Measurements from ENCODE around the gene NAB1.

The NAB1 gene

DNA sequence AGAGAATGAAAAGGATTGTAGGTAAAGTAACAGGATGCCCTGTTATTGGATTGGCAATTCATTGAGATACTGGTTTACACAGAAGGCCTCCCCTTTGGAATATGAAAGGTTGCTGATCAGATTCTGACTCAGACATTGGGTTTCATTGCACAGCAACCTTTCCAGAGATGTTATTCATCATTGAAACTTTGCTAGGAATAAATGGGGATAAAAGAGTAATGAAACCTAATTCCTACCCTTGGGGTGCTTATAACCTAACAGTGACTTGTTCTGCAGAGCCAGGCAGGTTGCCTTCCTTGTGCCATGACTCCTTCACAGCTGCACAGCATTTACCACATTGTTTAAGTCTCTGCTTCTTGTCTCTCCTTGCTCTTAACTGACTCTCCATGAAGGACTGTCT is 5.0 kb downstream of the NAB1 start:
- Histone ChIP-seq H3K9ac (ENCODE audit: low read depth in 1 of 2, low read length in 2 of 2) (no peak overlapping the region), H3K27ac (ENCODE audit: low read depth in 2 of 2, low read length in 2 of 2) (no peak overlapping the region), H3K4me3 (ENCODE audit: low read length in 2 of 2) (no peak overlapping the region), H3K4me1 (ENCODE audit: control insufficient read depth in 2 of 2, insufficient read depth in 2 of 2, low read length in 2 of 2) (peaks cover 4 to 8% of the 10 kb centered on the region in 2 donors), H3K27me3 (ENCODE audit: control insufficient read depth in 2 of 2, insufficient read depth in 2 of 2, low read length in 2 of 2) (no peaks in the 10 kb centered on the region), H3K36me3 (ENCODE audit: control insufficient read depth in 2 of 2, insufficient read depth in 2 of 2, low read length in 2 of 2) (no peaks in the 10 kb centered on the region), H3K9me3 (ENCODE audit: control insufficient read depth in 2 of 2, low read length in 2 of 2) (no peaks in the 10 kb centered on the region)

DNA sequence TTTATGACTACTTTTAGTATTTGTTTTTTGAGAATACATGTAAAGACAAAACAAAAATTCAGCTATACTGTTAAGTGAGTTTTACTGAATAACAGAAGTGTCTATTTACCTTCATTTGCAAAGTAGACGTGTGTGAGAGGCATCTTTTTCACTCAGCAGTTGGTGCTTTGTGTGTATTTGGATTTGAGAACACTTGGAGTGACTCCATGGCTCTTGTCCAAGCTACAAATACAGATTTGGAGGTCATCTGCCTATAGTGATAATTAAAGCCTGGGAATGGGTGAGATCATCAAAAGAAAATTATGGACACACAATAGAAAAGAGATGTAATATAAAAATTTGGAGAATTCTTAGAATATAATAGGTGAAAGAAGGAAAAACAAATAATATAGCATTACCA is 6.2 kb downstream of the NAB1 start:
- H3K9ac ChIP-seq (ENCODE audit: low read depth in 1 of 2, low read length in 2 of 2) = no peak overlapping the region
- no peaks in the 10 kb centered on the region for H3K36me3 ChIP-seq (ENCODE audit: control insufficient read depth in 2 of 2, insufficient read depth in 2 of 2, low read length in 2 of 2)
- H3K9me3 ChIP-seq (ENCODE audit: control insufficient read depth in 2 of 2, low read length in 2 of 2) = no peaks in the 10 kb centered on the region
- peaks cover 4 to 8% of the 10 kb centered on the region in 2 donors for H3K4me1 ChIP-seq (ENCODE audit: control insufficient read depth in 2 of 2, insufficient read depth in 2 of 2, low read length in 2 of 2)
- no peak overlapping the region for H3K4me3 ChIP-seq (ENCODE audit: low read length in 2 of 2)
- no peaks in the 10 kb centered on the region for H3K27me3 ChIP-seq (ENCODE audit: control insufficient read depth in 2 of 2, insufficient read depth in 2 of 2, low read length in 2 of 2)
- H3K27ac ChIP-seq (ENCODE audit: low read depth in 2 of 2, low read length in 2 of 2) = no peak overlapping the region

DNA sequence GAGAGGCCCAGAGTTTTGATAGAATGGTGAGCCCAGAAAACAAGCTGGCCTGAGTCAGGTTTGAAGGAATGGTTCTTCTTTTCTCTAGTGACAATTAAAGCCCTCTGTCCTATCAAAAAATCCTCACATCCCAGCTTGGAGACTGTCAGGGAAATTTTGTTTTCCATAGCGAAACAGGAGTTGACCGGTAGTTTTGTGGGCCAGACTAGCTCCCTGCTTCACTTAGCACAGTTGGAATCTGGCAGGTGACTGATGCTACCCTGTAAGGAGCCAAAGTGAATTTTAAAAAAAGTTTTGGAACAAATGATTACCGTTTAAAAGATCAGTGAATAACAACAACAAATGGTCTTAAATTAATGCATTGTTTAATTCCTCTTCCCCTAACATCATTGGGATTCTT is 6.7 kb downstream of the NAB1 start:
- H3K4me3 ChIP-seq (ENCODE audit: low read length in 2 of 2) = no peak overlapping the region
- H3K9me3 ChIP-seq (ENCODE audit: control insufficient read depth in 2 of 2, low read length in 2 of 2) = no peaks in the 10 kb centered on the region
- no peaks in the 10 kb centered on the region for H3K27me3 ChIP-seq (ENCODE audit: control insufficient read depth in 2 of 2, insufficient read depth in 2 of 2, low read length in 2 of 2)
- H3K9ac ChIP-seq (ENCODE audit: low read depth in 1 of 2, low read length in 2 of 2) = no peak overlapping the region
- no peak overlapping the region for H3K27ac ChIP-seq (ENCODE audit: low read depth in 2 of 2, low read length in 2 of 2)
- H3K4me1 ChIP-seq (ENCODE audit: control insufficient read depth in 2 of 2, insufficient read depth in 2 of 2, low read length in 2 of 2) = peaks cover under 1 to 8% of the 10 kb centered on the region in 2 donors
- peaks cover 0 to 2% of the 10 kb centered on the region in 2 donors for H3K36me3 ChIP-seq (ENCODE audit: control insufficient read depth in 2 of 2, insufficient read depth in 2 of 2, low read length in 2 of 2)

DNA sequence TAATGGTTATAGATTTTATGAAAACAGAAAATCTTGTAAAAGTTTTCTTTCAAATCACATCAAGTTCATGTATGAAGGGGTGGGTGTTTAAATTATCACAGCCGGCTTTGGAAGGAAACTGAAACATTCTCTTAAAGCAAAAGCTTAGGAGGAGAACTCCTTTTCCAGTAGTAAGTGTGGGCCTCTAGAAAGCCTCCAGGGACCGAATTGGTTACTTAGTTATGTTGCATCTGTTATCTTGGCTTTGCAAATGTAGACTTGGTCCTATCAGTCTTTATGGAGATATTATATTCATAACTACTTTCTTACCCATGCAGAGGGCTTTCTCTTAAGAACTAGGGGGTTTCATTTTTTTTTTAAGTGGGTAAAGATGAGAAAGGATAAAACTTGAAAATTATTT is 7.4 kb downstream of the NAB1 start:
- Histone ChIP-seq H3K9me3 (ENCODE audit: control insufficient read depth in 2 of 2, low read length in 2 of 2) (no peaks in the 10 kb centered on the region), H3K9ac (ENCODE audit: low read depth in 1 of 2, low read length in 2 of 2) (no peak overlapping the region), H3K27me3 (ENCODE audit: control insufficient read depth in 2 of 2, insufficient read depth in 2 of 2, low read length in 2 of 2) (no peaks in the 10 kb centered on the region), H3K36me3 (ENCODE audit: control insufficient read depth in 2 of 2, insufficient read depth in 2 of 2, low read length in 2 of 2) (peaks cover 0 to 5% of the 10 kb centered on the region in 2 donors), H3K4me1 (ENCODE audit: control insufficient read depth in 2 of 2, insufficient read depth in 2 of 2, low read length in 2 of 2) (peaks cover 0 to 6% of the 10 kb centered on the region in 2 donors), H3K4me3 (ENCODE audit: low read length in 2 of 2) (no peak overlapping the region), H3K27ac (ENCODE audit: low read depth in 2 of 2, low read length in 2 of 2) (no peak overlapping the region)

DNA sequence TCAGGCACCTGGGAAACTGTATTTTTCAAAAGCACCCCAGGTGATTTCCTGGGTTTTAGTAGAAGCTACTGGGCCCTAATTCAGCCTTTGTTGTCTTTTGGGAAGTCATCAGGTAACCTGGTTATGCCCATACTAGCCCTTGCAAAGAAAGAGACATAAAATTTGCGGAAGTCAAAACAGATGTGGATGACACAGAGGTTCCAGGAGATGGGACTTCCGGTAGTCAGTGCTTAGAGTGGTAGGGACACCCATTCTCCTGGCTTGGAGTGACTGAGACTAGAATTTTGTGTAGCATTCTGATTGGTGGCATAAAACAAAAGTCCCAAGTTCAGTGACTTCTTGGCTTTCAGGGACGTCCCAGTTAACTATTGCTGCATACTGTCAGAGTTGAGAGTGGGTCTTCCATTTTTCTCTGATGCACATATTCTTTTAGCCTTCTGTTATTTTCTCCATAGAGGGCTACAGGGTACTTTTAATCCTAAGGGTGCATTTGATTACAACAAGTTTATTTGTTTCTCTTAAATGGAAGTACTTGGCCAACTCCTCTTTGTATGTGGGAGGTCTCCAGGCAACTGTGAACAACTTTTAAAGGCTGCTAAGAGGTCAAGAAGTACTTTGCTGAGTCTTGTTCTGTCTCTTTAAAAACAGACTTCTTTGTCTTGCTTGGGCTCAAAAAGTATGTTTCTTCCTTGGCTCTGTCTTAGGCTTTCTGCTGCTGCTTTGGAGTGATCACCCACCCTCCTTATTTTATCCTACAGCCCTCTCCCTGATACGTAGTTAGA is 8.8 kb downstream of the NAB1 start:
- peaks cover 0 to 5% of the 10 kb centered on the region in 2 donors for H3K4me1 ChIP-seq (ENCODE audit: control insufficient read depth in 2 of 2, insufficient read depth in 2 of 2, low read length in 2 of 2)
- H3K27ac ChIP-seq (ENCODE audit: low read depth in 2 of 2, low read length in 2 of 2) = no peak overlapping the region
- no peaks in the 10 kb centered on the region for H3K27me3 ChIP-seq (ENCODE audit: control insufficient read depth in 2 of 2, insufficient read depth in 2 of 2, low read length in 2 of 2)
- no peak overlapping the region for H3K9ac ChIP-seq (ENCODE audit: low read depth in 1 of 2, low read length in 2 of 2)
- H3K4me3 ChIP-seq (ENCODE audit: low read length in 2 of 2) = no peak overlapping the region
- H3K9me3 ChIP-seq (ENCODE audit: control insufficient read depth in 2 of 2, low read length in 2 of 2) = no peaks in the 10 kb centered on the region
- peaks cover 0 to 5% of the 10 kb centered on the region in 2 donors for H3K36me3 ChIP-seq (ENCODE audit: control insufficient read depth in 2 of 2, insufficient read depth in 2 of 2, low read length in 2 of 2)

DNA sequence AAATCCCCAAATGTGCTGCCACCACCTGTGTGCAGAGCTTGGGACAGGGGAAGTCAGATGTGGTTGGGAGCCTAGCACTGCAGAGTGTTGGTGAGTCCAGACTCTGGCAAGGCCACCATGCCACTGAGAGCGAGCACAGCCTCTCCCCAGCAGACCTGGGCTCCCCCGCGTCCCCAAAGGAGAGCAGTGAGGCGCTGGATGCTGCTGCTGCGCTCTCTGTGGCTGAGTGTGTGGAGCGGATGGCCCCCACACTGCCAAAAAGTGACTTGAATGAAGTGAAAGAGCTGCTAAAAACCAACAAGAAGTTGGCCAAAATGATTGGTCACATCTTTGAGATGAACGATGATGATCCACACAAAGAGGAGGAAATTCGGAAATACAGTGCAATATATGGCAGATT is 10.7 kb downstream of the NAB1 start:
- Histone ChIP-seq H3K27me3 (ENCODE audit: control insufficient read depth in 2 of 2, insufficient read depth in 2 of 2, low read length in 2 of 2) (no peaks in the 10 kb centered on the region), H3K9ac (ENCODE audit: low read depth in 1 of 2, low read length in 2 of 2) (no peak overlapping the region), H3K27ac (ENCODE audit: low read depth in 2 of 2, low read length in 2 of 2) (no peak overlapping the region), H3K4me1 (ENCODE audit: control insufficient read depth in 2 of 2, insufficient read depth in 2 of 2, low read length in 2 of 2) (peaks cover 0 to 5% of the 10 kb centered on the region in 2 donors), H3K4me3 (ENCODE audit: low read length in 2 of 2) (no peak overlapping the region), H3K9me3 (ENCODE audit: control insufficient read depth in 2 of 2, low read length in 2 of 2) (no peaks in the 10 kb centered on the region), H3K36me3 (ENCODE audit: control insufficient read depth in 2 of 2, insufficient read depth in 2 of 2, low read length in 2 of 2) (peaks cover 0 to 5% of the 10 kb centered on the region in 2 donors)

DNA sequence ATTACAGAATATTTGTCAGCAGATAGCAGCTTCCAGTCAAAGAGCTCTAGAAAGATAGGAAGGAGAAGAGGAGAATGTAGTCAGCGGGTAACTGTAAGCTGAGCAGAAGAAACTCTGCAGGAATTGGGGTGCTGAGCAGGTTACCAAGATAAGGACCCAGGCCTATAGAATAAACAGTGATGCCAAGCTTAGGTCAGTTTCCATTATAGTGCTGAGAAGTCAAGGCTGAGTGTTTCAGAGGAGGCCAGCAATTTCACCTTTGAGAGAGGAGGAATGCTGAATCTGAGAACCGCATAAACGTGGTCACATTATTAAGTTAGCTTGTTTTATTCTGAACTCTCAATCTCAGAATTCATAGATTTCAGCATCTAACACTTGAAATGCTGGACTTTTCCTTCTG is 13.9 kb downstream of the NAB1 start:
- Histone ChIP-seq H3K27me3 (ENCODE audit: control insufficient read depth in 2 of 2, insufficient read depth in 2 of 2, low read length in 2 of 2) (no peaks in the 10 kb centered on the region), H3K4me3 (ENCODE audit: low read length in 2 of 2) (no peak overlapping the region), H3K27ac (ENCODE audit: low read depth in 2 of 2, low read length in 2 of 2) (no peak overlapping the region), H3K36me3 (ENCODE audit: control insufficient read depth in 2 of 2, insufficient read depth in 2 of 2, low read length in 2 of 2) (peaks cover 0 to 5% of the 10 kb centered on the region in 2 donors), H3K9me3 (ENCODE audit: control insufficient read depth in 2 of 2, low read length in 2 of 2) (no peaks in the 10 kb centered on the region), H3K9ac (ENCODE audit: low read depth in 1 of 2, low read length in 2 of 2) (no peak overlapping the region), H3K4me1 (ENCODE audit: control insufficient read depth in 2 of 2, insufficient read depth in 2 of 2, low read length in 2 of 2) (no peaks in the 10 kb centered on the region)

DNA sequence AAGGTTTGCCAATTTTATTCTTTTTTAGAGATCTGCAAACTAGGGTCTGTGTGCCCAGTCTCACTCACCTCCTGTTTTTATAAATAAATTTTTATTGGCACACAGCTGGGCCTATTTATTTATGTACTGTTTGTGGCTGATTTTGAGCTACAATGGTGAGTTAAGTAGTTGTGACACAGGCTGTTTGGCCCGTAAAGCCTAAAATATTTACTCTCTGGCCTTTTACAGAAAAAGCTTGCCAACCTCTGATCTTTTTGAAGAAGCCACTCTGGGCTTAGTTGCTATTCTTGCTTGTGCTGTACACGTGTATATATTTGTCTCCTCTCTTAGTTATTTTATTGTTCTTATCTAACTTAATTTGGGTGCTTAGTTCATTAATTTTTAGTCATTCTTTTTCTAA is 14.5 kb downstream of the NAB1 start:
- no peaks in the 10 kb centered on the region for H3K9me3 ChIP-seq (ENCODE audit: control insufficient read depth in 2 of 2, low read length in 2 of 2)
- peaks cover 0 to 5% of the 10 kb centered on the region in 2 donors for H3K36me3 ChIP-seq (ENCODE audit: control insufficient read depth in 2 of 2, insufficient read depth in 2 of 2, low read length in 2 of 2)
- no peak overlapping the region for H3K4me3 ChIP-seq (ENCODE audit: low read length in 2 of 2)
- no peak overlapping the region for H3K9ac ChIP-seq (ENCODE audit: low read depth in 1 of 2, low read length in 2 of 2)
- no peaks in the 10 kb centered on the region for H3K27me3 ChIP-seq (ENCODE audit: control insufficient read depth in 2 of 2, insufficient read depth in 2 of 2, low read length in 2 of 2)
- no peak overlapping the region for H3K27ac ChIP-seq (ENCODE audit: low read depth in 2 of 2, low read length in 2 of 2)
- no peaks in the 10 kb centered on the region for H3K4me1 ChIP-seq (ENCODE audit: control insufficient read depth in 2 of 2, insufficient read depth in 2 of 2, low read length in 2 of 2)

DNA sequence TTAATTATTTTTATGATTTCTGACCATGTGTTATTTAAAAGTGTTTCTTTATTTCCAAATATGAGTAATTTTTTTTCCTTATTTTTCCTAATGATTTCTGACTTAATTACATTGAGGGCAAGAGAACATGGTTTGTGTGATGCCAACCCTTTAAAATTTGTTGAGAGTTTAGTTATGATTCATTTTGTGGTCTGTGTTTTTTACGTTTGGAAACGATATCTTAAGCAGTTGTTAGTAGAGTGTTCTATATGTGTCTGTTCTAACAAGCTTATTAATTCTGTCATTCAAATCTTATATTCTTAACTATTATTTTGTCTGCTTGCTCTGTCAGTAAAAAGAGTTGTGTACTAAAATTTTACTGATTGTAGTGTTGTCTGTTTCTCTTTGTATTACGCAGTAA is 15.0 kb downstream of the NAB1 start:
- Histone ChIP-seq H3K4me3 (ENCODE audit: low read length in 2 of 2) (no peak overlapping the region), H3K27ac (ENCODE audit: low read depth in 2 of 2, low read length in 2 of 2) (no peak overlapping the region), H3K36me3 (ENCODE audit: control insufficient read depth in 2 of 2, insufficient read depth in 2 of 2, low read length in 2 of 2) (peaks cover 0 to 5% of the 10 kb centered on the region in 2 donors), H3K27me3 (ENCODE audit: control insufficient read depth in 2 of 2, insufficient read depth in 2 of 2, low read length in 2 of 2) (no peaks in the 10 kb centered on the region), H3K9ac (ENCODE audit: low read depth in 1 of 2, low read length in 2 of 2) (no peak overlapping the region), H3K9me3 (ENCODE audit: control insufficient read depth in 2 of 2, low read length in 2 of 2) (no peaks in the 10 kb centered on the region), H3K4me1 (ENCODE audit: control insufficient read depth in 2 of 2, insufficient read depth in 2 of 2, low read length in 2 of 2) (no peaks in the 10 kb centered on the region)

DNA sequence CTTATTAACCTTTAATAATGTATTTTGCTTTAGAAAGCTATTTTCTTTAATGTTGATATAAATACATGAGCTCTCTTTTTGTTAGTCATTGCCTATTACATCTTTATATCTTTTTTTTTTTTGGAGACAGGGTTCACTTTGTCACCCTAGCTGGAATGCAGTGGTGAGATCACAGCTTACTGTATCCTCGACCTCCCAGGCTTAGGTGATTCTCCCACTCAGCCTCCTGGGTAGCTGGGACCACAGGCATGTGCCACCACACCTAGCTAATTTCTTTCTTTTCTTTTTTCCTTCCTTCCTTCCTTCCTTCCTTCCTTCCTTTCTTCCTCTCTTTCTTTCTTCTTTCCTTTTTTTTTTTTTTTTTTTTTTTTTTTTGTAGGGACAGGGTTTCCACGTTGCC is 15.4 kb downstream of the NAB1 start:
- H3K36me3 ChIP-seq (ENCODE audit: control insufficient read depth in 2 of 2, insufficient read depth in 2 of 2, low read length in 2 of 2) = peaks cover 0 to 5% of the 10 kb centered on the region in 2 donors
- H3K9ac ChIP-seq (ENCODE audit: low read depth in 1 of 2, low read length in 2 of 2) = no peak overlapping the region
- H3K4me1 ChIP-seq (ENCODE audit: control insufficient read depth in 2 of 2, insufficient read depth in 2 of 2, low read length in 2 of 2) = no peaks in the 10 kb centered on the region
- H3K27ac ChIP-seq (ENCODE audit: low read depth in 2 of 2, low read length in 2 of 2) = no peak overlapping the region
- H3K4me3 ChIP-seq (ENCODE audit: low read length in 2 of 2) = no peak overlapping the region
- no peaks in the 10 kb centered on the region for H3K9me3 ChIP-seq (ENCODE audit: control insufficient read depth in 2 of 2, low read length in 2 of 2)
- H3K27me3 ChIP-seq (ENCODE audit: control insufficient read depth in 2 of 2, insufficient read depth in 2 of 2, low read length in 2 of 2) = no peaks in the 10 kb centered on the region

Measured in mucosa of rectum (tissue), 2 donors.